Myocyte (in vitro differentiated cells): ENCODE measurements around the gene CBX4. TPM values are rescaled to one million over a fixed set of nuclear protein-coding genes. Genes with fewer than 3 reads are reported as not detected.

ENCODE experiments used
- DNase-seq: peaks from one replicate; pipeline ENCODE4 v3.0.0-alpha.2; 2012; ENCODE audit warnings: low read depth
- total RNA-seq: library from RNA; depleted of rRNA; stranded (reverse); fragments of >200 nt; gene quantifications from 2 replicates; pipeline ENCODE4 v1.2.3, GENCODE V29; 2014

Gene CBX4
- total RNA-seq, 1 donor from 2014 or later = 14.1 TPM

DNA sequence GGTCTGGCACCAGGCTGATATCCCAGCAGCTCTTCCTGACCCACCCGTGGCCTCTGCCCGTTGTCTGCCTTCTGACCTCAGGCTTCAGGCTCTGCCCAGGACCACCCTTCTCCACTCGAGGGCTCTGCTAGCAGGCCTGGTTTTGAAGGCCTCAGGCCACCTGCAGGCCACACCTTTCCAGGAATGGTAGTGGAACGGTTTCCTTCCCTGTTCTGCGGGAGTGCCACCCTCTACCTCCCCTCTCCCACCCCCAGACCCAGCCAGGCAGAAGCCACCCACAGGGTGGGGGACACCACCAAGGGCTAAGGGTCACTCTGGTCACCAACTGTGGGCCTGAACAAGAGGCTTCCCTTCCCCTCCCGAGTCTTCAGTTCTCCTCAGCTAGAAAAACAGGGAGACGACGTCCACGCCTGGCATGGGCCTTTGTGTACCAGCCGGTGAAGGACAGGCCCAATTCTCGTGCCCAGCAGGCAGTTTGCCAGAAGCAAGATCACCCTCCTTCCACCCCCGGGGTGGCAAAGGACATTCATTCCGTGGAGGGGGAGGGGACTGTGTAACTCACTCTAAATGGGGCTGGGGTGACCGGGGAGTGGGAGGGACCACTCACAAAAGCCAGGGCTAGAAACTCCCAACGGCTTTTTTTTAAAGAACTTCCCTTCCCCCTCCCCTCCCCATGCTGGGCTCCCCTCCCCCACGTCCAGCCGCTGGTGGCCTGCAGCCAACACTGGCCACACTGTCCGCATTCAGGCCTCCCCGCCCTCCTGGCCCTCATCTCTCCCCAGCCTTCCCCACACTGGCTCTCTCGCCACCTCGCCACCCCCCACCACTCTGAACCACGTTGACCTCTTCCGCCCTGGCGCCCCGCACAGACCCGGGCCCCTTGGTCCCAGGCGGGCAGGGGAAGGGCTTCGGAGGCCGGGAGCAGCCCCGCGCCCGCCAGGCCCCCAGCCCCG lies 7.7 kb downstream of the CBX4 start:
- DNase-seq = no peak

- no peak for DNase-seq
These were observed 8.4 kb downstream of the CBX4 start for GRCh38 chr17:79830763-79831264.

DNA sequence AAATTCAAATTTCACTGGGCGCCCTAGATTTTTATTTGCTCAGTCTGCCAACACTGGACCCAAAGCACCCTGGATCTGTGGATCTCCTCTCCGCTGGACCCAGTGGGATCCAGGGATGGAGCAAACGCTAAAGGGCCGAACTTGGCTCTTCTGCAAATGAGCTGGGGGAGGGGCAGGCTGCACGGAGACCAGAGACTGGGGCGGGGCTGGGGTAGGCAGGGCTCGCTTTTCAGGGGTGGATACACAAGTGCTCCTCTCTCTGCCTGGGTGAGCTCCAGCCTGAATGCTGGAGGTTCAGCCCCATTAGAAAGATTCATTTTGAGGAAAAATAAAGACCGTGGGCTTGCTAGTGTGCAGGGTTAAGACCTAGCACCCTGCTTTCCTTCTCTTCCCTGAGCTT lies 8.9 kb downstream of the CBX4 start:
- DNase-seq = no peak

- DNase-seq = no peak
These were observed 9.8 kb downstream of the CBX4 start for GRCh38 chr17:79829457-79829856.

GRCh38 chr17:79829004-79829403 lies 10.2 kb downstream of the CBX4 start:
- DNase-seq = no peak

- no peak for DNase-seq
These were observed 12.2 kb downstream of the CBX4 start for GRCh38 chr17:79826841-79827578.

GRCh38 chr17:79826204-79826680 lies 13.0 kb downstream of the CBX4 start:
- DNase-seq = no peak

GRCh38 chr17:79825580-79825921 lies 13.7 kb downstream of the CBX4 start:
- DNase-seq = no peak

DNA sequence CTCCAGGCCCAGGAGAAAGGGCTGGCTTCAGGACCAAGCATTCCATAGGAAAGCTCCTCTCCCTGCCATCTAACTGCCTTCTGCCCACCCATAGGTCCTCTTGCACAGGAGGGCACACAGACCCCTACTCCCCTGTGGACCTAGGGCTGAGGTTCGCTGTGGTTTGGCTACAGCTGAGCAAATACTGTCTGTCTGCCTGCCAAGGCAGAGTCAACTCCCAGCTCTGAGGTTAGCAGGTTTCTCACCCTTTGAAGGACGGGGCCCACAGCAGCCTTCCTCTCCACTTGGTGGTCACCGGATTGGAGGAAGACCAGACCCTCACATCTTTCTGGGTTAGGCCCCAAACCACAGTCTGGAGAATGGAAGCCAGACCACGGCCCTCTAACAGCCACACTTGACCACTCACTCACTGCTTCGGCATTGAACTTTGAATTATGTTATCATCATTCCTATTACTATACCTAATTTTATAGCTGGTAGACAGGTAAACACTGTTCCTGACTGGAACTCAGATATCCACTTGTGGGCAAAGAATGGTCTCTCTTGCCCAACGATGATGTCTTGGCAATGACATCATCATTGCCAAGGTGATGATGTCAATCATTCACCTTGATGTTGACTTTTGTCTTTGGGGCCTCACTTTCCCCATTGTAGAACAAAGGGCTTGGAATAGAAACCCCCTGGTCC lies 14.2 kb downstream of the CBX4 start:
- DNase-seq = no peak

GRCh38 chr17:79824234-79824633 lies 15.0 kb downstream of the CBX4 start:
- no peak for DNase-seq

DNA sequence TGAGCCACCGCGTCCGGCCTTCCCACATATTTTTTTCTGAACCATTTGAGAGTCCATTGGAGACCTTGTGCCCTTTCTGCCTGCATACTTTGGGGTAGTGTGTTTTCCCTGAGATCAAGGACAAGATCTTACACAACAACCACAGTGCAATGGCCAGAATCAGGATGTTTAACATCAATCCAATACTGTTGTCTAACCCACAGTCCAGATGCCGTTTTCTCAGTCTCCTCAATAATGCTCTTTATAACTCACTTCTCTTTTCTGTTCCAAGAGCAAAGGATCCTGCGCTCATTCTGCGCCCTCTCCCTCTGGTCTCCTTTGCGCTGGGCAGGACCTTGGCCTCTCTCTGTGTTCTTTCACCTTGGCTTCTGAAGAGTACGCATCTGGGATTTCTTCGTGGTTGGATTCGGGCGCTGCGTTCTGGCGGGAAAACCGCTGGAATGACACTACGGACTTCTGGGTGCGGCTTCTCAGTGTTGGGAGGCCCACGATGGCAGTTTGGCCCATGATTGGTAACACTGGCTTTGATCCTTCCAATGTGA lies 16.6 kb downstream of the CBX4 start:
- no peak for DNase-seq

- no peak for DNase-seq
These were observed 17.7 kb downstream of the CBX4 start for GRCh38 chr17:79821331-79822095.

DNA sequence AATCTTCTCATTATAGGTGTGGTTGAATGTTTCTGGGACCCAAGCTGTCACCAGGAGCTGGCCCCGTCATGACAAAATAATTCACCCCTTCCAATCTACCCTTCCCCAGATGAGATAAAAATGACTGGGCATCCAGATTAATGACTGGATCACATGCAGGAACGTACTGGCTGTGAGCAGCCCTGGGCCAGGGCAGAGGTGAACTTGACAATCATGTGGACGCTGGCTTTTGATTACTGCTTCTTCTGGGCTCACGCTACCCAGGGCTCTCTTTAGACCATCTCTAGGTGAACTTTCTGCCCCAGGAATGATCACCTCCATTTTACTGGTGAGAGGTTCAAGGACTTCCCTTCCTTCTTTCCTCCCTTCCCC lies 18.3 kb downstream of the CBX4 start:
- DNase-seq = no peak

DNA sequence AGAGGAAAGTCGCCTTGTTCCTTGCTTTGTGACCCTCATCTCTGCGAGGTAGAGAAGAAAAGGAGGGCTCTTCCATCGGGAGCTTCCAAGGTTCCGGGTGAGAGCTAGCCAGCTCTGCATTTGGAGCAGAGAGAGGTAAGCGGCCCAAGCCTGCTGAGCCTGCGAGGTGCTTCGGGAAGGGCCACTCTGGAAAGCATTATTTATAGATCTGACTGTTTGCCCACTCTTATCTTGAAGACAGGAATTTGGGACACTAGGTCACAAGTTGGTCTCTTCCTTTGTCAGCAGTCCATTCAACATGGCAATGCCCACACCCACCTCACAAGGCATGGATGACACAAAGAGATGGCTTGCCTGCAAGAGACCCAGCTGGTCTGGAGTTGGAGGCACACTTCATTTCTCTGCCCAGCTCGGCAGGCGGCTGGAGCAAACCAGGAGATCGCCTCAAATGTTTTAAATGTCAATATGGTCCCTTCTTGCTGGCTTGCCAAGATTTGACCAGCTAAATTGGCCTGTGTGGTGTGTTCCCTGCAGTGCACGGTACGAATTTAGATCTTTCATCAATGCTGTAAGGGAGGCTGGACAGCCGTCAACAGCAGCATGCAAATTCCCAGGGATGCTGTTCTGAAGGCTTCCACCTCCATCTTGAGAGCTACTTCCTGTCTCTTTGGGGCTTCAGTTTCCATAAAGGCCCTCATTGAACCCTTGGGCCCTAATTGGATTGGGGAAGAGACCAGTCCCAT lies 19.5 kb downstream of the CBX4 start:
- no peak for DNase-seq

DNA sequence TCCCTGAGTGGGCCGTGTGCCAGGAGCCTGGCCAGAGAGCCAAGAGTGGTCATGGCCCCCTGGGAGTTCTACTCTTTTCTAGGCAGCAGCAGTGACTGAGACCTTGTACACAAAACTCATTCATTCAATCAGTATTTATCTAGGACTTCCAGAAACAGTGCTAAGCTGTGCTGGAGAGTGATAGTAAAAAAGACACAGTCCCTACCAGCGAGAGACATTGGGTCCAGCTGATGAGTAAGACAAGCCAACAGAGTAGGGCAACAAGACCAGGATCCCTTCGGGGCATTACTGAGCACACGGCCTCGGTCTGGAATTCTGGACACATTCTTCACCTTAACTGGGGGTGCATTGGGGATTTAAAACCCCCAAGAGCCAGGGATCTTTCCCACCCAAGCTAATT lies 20.2 kb downstream of the CBX4 start:
- no peak for DNase-seq

GRCh38 chr17:79818026-79818758 lies 21.0 kb downstream of the CBX4 start:
- DNase-seq = no peak

- DNase-seq = no peak
These were observed 23.3 kb downstream of the CBX4 start for GRCh38 chr17:79815836-79816461.

GRCh38 chr17:79814974-79815835 lies 24.0 kb downstream of the CBX4 start:
- DNase-seq = no peak
